RPMI7951 (cell line): ENCODE data around the gene ZNF420. TPM values are rescaled to one million over a fixed set of nuclear protein-coding genes. Genes with fewer than 3 reads are reported as not detected.

ENCODE experiments used
- DNase-seq: peaks from one replicate; pipeline ENCODE4 v3.0.0-alpha.2; 2012; ENCODE audit warnings: low read depth
- total RNA-seq: library from RNA; depleted of rRNA; stranded (reverse); fragments of >200 nt; shearing (Covaris generic); gene quantifications from 2 replicates; pipeline ENCODE4 v1.2.3, GENCODE V29; 2014; rRNA removed

ZNF420 gene
- total RNA-seq, 1 experiment from 2014 or later: 10.6 TPM

DNA sequence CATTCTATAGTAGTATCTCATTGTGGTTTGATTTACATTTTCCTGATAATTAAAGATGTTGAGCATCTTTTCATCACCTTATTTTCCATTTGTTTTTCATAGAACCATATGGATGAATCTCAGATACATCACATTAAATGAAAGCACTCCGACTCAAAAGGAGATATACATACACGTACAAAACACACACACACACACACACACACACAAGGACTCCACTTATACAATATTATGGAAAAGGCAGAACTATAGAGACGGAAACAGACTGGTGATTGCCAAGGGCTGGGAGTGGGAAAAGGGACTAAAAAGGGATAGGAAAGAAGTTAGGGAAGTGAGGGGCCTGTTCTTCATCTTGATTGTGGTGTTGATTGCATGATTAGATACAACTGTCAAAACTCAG is 70.0 kb downstream of the ZNF420 start:
- no peak for DNase-seq

DNA sequence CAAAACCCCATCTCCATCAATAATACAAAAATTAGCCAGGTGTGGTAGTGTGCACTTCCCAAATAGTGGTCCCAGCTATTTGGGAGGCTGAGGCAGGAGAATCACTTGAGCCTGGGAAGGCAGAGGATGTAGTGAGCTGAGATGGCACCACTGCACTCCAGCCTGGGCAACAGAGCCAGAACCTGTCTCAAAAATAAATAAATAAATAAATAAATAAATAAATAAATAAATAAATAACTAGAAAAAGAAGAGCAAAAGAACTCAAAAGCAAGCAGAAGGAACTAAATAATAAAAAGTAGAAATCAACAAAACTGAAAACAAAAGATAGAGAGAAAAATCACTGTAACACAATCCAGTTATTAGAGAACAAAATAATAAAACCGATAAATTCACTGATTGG is 81.9 kb downstream of the ZNF420 start:
- no peak for DNase-seq

DNA sequence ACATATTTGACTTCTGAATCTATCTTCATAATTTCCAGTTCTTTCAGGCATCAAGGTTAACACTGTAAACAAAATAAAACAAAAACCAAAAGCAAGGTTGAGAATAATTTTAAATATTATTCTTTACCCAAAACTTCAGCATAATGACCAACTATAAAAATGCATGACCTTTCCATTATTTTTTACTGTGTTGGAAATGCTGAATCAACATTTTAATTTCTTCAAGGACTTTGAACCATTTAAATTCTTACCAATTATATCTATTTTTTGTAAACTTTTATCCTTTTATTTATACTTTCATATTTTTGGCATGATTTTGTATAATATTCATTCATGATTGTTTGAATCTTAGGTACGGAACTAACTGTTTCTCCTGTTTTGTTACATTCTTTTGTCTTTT is 87.4 kb downstream of the ZNF420 start:
- no peak for DNase-seq

DNA sequence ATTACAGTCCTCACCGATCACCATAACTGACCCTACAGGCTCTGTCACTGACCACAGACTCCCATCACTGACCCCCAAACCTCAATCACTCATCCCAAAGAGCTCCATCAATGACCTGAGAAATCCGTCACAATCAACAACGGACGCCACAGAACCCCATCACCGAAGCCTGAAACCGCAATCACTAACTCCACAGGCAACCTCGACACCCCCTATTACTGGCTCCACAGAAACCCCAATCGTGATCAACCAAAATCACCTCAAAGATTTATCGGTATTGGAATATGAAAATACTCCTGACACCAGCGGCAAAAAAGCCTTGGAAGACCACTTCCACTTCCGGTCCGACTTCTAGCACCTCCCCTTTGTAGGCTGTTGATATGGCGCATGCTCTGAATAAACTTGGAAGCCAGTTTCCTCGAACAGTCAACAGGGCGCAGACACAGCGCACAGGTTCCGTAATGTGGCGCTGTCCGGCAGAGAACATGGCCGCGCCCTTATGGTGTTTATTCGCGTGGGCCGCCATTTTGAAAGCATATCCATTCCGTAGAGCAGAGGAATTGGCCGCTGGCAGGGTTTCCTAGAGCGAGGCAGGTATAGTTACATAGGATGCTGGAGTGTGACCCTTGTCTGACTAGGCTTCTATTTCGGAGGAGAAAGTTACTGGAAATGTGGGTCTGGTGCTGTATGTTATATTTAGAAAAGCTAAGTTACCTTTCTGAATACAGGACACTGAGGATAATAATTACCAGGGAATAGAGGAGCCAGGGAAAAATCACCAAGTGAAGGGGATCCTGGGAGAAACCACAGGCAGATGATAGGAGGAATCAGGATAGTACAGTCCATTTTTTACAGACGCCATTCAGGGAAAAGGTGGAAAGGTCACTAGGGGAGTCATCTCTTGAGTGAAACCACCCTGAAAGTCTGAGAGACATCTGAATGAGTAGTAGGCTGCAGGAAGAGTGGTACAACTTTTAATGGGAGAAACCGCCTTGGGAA is 94.4 kb downstream of the ZNF420 start, which contains the start of gene ZNF585A:
Gene ZNF585A (minus strand): TSS at position 328 of the 999 bp plus-strand sequence. CDS start 2,785 bp downstream, outside the sequence.
- DNase-seq: peak; percentile 97

Other genes starting within 250 kb of the ZNF420 start
- gene ZNF790, start 240.0 kb upstream of the ZNF420 start, total RNA-seq: 7.2 and 7.9 TPM in 2 replicates
- 2.5 and 3.2 TPM in 2 replicates for gene ZNF345, start 227.6 kb upstream of the ZNF420 start, total RNA-seq
- 4.9 and 6.6 TPM in 2 replicates for gene ZNF829, start 162.1 kb upstream of the ZNF420 start, total RNA-seq
- gene ZNF568, start 162.1 kb upstream of the ZNF420 start, total RNA-seq: 9.7 and 10.5 TPM in 2 replicates
- 23.4 and 27.8 TPM in 2 replicates for gene ZNF585A, start 94.3 kb downstream of the ZNF420 start, total RNA-seq
- 7.3 and 7.6 TPM in 2 replicates for gene ZNF585B, start 132.1 kb downstream of the ZNF420 start, total RNA-seq
- gene ZNF383, start 139.8 kb downstream of the ZNF420 start, total RNA-seq: 4.8 and 7.8 TPM in 2 replicates